GM18907 (cell line): ENCODE data around the gene ATXN7.

Source experiments
- ATAC-seq: cut with Tn5 transposase; IDR thresholded peaks from one replicate; pipeline ENCODE4 v1.9.1; 2021; ENCODE audit warnings: mild to moderate bottlenecking, moderate library complexity; ENCODE audit not compliant: unreplicated experiment

Gene ATXN7

DNA sequence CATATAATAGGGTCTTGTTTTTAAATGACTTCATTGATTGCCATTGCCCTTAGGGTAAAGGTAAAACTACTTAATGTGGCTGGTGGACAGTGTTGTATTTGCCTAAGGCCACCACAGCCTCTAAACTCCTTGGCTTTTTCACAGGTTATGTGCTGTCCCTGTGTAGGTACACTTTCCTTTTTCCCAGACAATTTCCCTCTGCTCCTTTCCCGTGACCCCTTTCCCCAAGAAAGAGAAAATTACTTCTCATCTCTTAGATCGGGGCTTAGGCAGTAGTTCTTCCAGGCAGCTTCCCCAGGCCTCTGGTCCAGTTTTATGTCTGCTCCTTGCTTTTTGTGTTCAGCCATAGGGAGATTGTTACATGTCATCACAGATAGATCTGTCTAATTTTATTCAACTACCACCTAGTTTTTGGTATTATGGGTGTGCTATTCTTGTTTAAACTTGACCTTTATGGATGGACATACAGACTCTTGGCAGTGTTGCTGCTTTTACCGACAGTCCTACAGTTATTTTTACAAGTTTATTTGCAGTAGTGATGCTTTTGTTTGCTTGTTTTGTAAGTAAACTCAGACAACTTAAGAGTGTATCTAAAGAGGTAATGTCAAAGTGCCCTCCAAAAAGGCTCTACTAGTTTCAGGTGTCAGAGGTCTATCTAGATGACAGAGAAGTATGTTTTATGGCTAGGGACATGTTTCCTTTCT lies 69.0 kb downstream of the ATXN7 start:
- no peak for ATAC-seq

DNA sequence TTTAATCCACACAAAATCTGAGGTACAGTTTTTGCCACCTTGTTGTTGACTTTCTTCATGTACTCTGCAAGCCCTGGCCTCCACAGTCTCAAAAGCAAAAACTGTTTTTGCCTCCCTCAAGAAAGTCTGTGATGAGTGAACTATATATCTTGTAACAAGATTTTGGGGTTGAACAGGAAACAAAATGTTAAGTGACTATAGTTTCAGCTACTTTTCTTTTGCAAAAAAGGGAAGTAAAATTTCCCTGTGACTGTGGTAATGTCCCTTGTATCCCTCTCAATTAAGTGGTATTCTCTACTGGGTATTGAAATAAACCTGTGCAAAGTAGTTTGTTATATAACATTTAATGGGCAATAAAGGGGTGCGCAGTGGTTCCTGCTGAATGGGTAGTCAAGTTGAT lies 69.8 kb downstream of the ATXN7 start:
- peak; percentile 62 for ATAC-seq

DNA sequence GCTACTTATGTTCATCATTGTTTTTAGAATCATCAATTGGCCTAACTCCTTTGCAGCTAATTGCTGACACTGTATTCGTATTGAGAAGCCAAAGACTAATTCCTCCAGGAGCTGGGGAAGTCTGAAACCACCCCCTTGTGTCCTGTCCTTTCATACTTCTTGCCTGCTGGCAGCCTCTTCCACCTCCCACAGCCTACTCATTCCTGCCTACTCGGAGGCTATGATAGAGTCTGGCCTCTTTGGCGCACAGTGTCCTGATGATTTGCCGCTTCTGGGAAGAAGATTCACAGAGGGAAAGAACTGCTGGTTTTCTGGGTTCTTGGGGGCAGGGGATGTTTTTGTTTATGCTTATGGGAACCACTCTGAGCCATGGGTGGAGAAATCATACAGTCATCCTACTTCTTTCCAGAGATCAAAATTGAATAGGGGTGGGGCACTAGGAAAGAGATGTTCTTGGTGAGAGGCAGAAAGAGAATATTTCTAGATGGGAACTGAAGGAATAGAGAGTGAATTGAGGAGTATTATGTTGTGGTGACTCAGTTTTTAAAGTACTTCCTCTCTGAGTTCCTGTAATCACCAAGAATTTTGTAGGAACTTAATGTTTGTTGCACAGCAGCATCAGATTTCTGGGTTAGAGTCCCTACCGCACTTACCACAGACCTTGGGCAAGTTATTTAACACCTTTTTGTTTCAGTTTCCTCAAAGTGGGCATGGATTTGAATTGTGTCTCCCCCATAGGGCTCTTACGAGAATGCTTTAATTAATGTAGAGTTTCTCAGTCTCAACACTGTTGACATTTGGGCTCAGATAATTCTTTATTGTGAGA lies 70.6 kb downstream of the ATXN7 start:
- no peak for ATAC-seq

DNA sequence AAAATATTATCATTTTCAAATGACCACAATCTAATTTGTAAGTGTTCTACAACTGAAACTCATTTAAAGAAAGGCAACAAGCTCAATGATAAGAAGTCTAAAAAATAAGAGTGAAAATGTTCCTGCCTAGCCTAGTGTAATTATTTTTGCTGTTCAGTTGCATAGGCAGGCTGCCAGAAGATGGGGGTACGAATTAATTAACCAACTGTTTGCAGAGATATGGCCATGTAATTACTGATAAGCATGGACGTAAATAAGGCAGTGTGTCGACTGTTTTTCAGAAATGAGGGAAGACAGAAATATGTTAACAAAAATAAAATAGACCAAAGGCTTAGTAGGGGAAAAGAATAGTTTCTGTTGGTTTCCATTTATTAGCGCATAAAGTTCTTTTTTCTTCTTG lies 73.3 kb downstream of the ATXN7 start:
- no peak for ATAC-seq

DNA sequence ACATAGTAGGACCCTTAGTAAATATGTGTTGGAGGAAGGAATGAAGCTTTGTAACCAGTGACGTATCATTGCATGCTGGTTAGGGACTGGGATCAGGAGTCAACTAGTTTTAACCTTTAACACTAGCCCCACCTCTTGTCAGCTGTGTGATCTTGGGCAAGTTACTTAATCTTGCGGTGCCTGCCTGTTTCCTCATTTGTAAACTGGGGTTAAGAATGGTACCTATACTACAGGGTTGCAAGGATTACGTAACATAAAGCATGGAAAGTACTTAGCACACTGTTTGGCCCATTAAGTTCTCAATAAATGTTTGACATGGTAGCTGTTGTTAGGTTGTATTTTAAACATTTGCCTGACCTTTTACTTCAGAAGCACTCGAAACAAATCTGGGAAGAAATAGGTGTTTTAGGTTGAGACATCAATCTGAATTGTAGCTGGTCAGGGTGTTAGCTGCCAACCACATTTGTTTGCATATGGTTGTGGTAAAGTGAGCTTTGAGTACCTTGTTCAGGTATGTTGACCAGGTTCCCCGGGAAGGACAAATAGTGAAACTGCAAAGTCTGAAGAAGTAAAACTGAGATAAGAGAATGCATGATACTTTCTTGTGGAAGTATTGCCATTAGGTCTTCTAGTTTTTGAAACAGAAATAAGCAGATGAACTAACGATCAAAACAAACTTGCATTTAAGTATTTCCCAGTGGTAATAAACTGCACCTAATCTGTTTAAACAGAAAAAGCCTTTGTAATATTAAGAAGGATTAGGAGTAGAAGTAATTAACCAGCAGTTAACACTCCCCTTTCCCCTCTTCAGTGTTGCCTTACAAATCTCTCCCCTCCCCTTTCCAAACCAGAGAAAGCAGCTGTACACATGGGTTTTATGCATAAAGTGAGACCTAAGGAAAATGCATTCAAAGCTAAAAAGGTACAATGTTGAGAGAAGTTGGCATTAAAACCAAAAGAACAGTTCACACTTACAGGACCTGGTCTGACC lies 74.3 kb downstream of the ATXN7 start:
- peak; percentile 78 for ATAC-seq

DNA sequence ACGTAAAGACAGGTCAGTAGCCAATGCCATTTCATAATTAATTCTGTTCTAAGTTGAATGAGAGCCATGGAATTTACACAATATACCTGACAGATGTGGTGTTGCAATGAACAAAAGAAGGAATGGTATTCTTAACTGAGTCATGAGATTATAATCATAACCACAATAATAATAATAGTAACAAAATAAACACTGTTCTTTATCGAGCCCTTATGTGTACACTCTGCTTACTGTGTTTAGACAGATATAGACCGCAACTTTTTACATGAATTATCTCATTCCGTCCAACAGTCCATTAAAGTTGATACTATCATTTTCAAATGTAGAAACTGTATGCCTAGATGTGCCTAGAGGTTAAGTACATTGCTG lies 76.7 kb downstream of the ATXN7 start:
- no peak for ATAC-seq

DNA sequence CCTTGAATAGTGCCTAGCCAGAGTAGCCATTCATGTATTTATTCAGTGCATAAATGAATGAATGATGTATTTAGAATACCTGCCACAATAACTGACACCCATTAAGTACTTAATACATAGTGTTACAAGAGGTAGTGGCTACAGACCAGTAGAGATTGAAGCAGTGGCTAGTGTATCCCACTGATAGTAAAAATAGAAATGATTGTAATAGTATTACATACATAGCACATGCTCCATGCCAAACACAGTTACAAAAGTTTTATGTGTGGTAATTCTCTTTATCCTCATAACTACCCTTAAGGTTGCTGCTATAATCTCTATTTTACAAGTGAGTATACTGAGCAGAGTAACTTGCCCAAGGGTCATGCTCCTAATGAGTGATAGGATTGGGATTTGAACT lies 78.9 kb downstream of the ATXN7 start:
- ATAC-seq: no peak

DNA sequence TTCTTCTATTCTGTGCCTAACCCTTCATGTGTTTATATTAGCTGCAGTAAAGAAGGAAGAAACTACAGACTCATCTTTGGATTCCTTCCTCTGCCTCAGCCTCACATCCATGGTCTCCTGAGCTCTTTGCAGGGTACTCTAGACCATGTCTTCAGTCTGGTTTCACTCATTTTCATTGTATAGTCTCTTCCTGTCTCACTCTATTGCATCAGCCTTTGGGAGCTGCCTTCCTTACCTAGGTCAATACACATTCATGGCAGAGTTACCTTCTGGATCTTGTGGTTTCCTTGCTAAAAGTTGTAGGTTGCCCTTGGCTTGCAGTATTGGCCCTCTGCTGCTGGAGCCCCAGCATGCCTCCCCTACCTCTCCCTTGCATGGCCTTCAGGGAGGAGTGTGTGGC lies 80.0 kb downstream of the ATXN7 start:
- no peak for ATAC-seq

DNA sequence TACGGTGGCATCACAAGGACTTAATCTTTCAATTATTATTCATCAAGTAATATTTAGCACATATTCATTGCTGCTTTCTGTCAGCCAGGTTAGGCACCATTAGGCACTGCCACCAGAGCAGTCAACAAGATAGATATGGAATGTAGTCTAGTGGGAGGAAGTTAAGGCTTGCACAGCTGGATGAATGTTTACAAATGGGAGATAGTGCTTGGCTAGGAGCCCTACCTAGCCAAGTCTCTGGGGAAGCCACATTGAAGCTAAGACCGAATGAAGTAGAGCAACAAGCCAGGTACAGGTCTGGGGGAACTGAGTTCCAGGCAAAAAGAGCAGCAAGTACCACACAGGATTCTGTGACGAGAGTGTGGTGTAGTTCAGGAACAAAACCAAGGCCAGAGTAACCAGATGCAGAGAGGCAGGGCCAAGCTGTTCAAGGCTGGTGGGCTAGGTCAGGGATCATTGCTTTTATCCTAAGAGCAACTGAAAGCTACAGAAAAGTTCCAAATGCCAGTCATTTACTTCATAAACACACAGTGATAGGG lies 82.0 kb downstream of the ATXN7 start:
- no peak for ATAC-seq

DNA sequence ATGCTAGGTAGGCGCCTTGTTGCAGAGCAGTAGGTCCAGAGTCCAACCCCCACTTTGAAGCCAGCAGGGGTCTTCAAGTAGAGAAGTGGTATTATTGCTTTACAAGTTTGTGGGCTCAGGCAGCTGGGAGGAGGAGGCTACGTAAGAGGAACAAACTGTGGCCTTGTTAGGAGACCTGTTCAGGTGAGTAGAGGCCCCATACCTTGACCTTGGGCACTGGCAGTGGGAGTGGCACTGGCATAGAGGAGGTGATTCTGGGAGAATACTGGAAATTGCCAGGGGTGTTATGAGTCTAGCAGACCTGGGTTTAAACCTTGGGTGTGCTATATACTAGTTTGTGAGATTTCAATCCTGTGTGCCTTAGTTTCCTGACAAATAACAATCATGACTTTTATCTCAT lies 83.1 kb downstream of the ATXN7 start:
- no peak for ATAC-seq

DNA sequence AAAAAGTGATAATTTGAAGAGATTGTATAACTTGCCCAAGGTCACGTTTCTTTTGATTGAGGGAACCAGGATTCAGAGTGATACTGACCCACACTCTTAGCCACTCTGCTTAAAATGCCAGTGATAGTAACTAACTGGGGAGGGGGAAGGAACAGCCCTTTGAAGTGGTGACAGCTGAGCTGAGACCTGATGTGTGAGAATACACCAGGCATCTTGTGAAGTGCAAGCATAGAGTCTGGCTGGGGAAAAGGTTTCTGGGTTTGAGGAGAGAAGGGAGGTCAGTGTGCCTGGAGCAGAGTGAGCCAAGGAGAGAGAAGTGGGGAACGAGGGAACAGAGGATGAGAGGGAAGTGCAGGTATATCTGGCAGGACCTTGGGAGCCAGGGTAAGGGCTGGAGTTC lies 83.9 kb downstream of the ATXN7 start:
- no peak for ATAC-seq

DNA sequence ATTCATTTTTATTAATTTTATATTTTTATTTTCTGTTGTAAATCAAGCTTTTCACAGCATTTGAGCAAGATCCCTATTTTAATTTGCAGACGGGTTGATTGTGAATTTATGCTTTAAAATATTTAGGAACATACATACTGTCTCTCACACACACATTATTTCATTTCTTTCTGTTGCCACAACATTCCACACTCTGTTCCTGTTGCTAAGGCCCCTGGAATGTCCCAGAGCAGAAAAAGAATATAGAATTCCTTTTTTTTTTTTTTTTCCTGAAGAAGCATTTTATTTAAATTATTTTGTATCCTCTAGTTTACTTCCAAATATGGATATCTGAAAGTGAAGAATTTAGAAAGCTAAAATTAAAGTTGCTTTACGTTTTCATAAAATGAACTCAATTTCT lies 85.3 kb downstream of the ATXN7 start:
- ATAC-seq: no peak

DNA sequence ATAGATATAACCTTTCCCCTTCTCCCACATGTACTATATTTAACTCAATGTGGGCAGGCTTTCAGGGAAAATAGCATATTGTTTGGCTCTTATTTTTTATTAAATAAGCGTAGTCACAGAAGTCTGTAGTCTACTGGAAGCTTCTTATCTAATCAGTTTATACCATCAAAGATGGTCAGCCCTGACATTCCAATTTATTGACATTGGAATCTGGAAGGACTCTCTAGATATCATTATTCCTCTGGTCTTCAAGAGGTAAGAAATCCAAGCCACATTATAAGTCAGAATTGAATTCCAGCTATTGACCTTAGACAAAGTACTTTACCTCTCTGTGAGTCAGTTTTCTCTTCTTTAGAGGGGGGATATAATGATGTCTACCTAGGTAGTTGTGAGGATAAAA lies 87.0 kb downstream of the ATXN7 start:
- no peak for ATAC-seq

DNA sequence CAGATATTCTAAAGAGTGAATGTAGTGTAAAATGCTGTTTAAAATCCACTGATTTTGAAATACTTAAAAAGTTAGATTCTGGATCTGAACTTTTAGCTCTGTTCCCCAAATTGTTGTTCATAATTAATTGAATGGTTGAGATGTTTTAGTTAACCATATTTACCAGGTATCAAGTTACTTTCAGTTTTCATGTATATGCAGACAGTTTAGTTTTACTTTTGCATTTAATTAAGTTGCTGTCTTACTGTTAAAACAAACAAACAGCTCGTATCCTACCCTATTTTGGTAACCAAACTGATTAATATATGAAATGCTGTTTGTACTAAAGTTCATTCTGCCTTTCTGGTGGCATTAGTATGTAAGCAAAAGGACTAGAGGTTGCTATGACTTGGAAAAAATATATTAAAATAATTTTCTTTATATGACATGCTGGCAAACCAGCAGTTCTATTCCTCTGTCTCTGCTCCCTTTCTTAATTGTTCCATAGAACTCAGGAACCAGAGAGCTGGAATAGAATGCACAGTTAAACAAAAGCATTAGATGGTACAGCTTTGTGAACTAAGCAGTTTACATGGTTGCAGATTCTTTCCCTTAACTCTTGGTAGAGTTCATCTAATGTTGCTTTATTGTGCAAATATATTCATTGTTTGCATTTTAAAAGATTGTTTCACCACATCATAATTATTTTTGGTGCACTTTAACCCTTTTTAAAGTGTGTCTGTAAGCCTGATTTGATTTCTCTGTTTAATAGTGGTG lies 88.0 kb downstream of the ATXN7 start:
- ATAC-seq: no peak

DNA sequence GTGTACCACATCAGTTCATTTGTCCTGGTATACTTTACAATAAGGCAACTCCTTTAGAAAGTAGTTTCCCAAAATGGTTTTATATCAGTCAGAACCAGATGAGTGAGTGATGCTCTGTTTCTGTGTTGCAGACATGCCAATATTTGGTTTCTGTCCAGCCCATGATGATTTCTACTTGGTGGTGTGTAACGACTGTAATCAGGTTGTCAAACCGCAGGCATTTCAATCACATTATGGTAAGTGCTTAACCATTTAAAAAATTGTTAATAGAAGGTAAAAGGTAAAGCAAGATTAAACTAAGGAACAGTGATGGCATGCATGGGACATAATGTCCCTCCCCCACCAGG lies 88.6 kb downstream of the ATXN7 start:
- no peak for ATAC-seq

DNA sequence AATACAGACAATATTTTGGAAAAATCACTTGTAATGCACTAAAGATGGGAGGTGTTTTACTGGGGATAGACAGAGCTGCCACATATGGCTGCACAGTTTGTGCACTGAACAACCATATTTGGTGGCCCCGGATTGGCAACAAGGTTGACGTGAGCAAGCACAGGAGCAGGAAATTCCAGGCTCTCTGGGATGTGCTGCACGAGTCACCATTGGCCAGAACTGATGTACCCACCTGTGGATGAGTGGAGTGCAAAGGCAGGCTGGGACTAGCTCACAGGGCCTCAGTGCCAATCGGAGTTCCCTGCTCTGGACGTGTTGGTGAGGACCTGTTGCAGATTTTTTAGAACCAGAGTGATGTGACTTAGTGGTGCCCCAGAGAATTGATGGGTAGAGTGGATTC lies 90.5 kb downstream of the ATXN7 start:
- no peak for ATAC-seq

DNA sequence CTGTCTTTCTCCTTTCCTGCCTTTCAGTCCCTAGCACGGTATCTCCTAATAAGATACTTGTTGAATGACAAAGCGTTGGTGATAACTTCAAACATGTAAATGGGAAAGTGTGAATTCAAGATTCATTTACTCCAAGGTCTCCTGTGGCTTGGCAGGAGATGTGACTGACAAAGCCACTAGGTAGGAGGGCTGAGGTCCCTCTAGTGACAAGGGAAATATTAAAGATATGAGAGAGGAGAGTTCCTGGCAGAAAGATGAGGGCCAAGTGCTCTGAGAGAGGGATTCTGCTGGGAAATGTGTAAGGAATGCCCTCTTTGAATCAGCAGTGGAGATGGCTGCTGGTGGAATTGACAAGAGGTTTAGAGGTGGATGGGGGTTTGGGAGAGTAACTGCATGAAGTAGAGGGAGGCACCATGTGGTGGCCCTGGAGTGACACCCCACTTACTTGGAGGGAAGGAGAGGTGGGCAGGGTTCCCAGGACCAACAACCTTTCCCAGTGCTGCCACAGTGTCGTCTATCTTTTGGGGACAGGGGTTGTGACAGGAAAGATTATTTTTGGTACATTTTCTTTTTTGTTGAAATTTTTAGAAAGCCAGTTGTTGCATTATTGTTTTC lies 91.5 kb downstream of the ATXN7 start:
- no peak for ATAC-seq

DNA sequence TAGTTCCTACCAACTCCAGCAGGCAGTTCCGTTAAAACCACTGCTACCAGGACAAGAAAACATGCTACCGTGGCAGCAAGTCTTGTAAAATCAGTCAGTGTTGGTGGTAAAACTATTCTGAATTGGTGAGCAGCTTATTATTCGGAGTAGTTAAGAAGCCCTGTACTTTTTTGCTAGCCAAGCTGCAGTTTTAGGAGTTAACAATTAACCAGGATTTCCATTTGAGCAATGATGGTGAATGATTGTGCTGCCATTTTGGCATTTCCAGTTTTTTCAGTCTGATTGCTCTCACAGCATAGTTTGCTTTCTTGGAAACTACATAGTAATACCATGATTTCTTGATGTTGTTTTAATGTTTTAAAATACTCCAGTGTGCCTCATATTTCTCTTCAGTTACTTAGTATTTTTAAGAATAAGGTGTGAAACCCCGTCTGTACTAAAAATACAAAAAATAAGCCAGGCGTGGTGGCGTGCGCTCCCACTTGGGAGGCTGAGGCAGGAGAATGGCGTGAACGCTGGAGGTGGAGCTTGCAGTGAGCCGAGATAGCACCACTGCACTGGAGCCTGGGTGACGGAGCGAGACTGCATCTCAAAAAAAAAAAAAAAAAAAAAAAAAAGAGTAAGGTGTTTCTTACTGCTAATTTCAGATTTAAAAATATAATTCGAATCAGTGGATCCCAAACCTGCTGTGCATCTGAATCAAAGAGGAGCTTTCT lies 92.3 kb downstream of the ATXN7 start:
- ATAC-seq: no peak

DNA sequence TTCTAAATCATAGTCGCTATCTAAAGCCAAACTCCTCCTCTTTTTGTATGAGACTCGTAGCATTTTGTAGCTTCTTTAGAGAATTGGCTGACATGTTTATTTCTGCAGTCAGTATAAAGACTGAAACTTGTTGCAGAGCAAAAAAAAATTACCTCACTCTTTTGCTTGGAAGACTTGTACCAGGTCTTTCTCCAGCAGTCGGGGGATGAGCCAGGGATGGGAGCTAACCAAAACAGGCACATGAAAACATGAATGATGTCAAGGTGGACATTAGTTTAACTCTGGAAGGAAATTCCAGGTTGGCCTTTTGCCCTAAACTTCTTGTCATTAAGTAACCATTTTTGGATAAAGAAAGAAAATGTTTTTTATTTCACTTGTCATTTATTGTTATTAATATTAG lies 95.5 kb downstream of the ATXN7 start:
- no peak for ATAC-seq
